OCI-LY7 (cell line): ENCODE measurements around the gene ZNF700. TPM values are rescaled to one million over a fixed set of nuclear protein-coding genes. Genes with fewer than 3 reads are reported as not detected.
"Not testable (repeated sequence)": the region's sequence is repeated elsewhere in the genome, so short reads cannot be mapped to it uniquely, and the experiment has no call there.

ENCODE experiments used
- BruUV-seq: library from RNA; stranded (reverse); fragments of 400-500 nt; replicated peaks from 2 replicates; lab custom pipeline; 2021; lab: Mats Ljungman, UMichigan
- CTCF ChIA-PET: fragments of 300-600 bp; sonication (Branson Sonifier 250); formaldehyde crosslinking; loops from one replicate; lab custom pipeline; 2022; ENCODE audit warnings: antibody characterized with exemption; ENCODE audit not compliant: unreplicated experiment; lab: Charles Lee
- POLR2A ChIA-PET: fragments of 300-600 bp; sonication (Branson Sonifier 250); formaldehyde crosslinking; loops from one replicate; lab custom pipeline; 2022; ENCODE audit warnings: antibody characterized with exemption; lab: Charles Lee
- DNase-seq: peaks from one replicate; pipeline ENCODE4 v3.0.0-alpha.2; 2015; ENCODE audit warnings: low spot score
- H2AFZ ChIP-seq: fragments of 200-600 bp; sonication (generic), shearing (Covaris generic); 2 replicates; pipeline ENCODE4 v1.6.1; 2014; ENCODE audit warnings: mild to moderate bottlenecking, antibody characterized with exemption, low read length, moderate library complexity
- H3K27ac ChIP-seq: fragments of 200-600 bp; sonication (generic); 2 replicates; pipeline ENCODE4 v1.5.1; 2014; ENCODE audit warnings: mixed run types, low read depth, mild to moderate bottlenecking, moderate library complexity, low read length, inconsistent platforms; ENCODE audit not compliant: poor library complexity, severe bottlenecking
- H3K36me3 ChIP-seq: fragments of 200-600 bp; sonication (generic); 2 replicates; pipeline ENCODE4 v1.6.1; 2014; ENCODE audit warnings: mild to moderate bottlenecking, antibody characterized with exemption, low read length, moderate library complexity, mixed read lengths; ENCODE audit not compliant: insufficient read depth
- H3K4me1 ChIP-seq: fragments of 200-600 bp; sonication (generic); 2 replicates; pipeline ENCODE4 v1.5.1; 2014; ENCODE audit warnings: mild to moderate bottlenecking, low read length; ENCODE audit not compliant: insufficient read depth, poor library complexity, severe bottlenecking
- H3K4me2 ChIP-seq: fragments of 200-600 bp; sonication (generic); 2 replicates; pipeline ENCODE4 v1.6.1; 2014; ENCODE audit warnings: mild to moderate bottlenecking, low read length
- H3K4me3 ChIP-seq: fragments of 200-600 bp; sonication (generic); 2 replicates; pipeline ENCODE4 v1.5.1; 2014; ENCODE audit warnings: mild to moderate bottlenecking, low read depth, low read length; ENCODE audit not compliant: poor library complexity, severe bottlenecking
- H3K79me2 ChIP-seq: fragments of 200-600 bp; sonication (generic); 2 replicates; pipeline ENCODE4 v1.6.1; 2016; ENCODE audit warnings: low read depth, mild to moderate bottlenecking, low read length, moderate library complexity, mixed read lengths; ENCODE audit not compliant: insufficient read depth
- H3K9me2 ChIP-seq: fragments of 200-600 bp; sonication (generic); 2 replicates; pipeline ENCODE4 v1.6.1; 2016; ENCODE audit warnings: mild to moderate bottlenecking, low read length, mixed read lengths; ENCODE audit not compliant: insufficient read depth
- H3K9me3 ChIP-seq: fragments of 200-600 bp; sonication (generic); 2 replicates; pipeline ENCODE4 v1.6.1; 2014; ENCODE audit warnings: mild to moderate bottlenecking, mixed run types, low read length, mixed read lengths
- H4K20me1 ChIP-seq: fragments of 200-600 bp; sonication (generic); 2 replicates; pipeline ENCODE4 v1.6.1; 2014; ENCODE audit warnings: mild to moderate bottlenecking, antibody characterized with exemption, low read length, moderate library complexity, mixed read lengths; ENCODE audit not compliant: insufficient read depth
- EZH2phosphoT487 ChIP-seq: fragments of 200-600 bp; sonication (generic); IDR thresholded peaks from 2 replicates; pipeline ENCODE4 v1.6.1; 2018; ENCODE audit warnings: low read depth, borderline replicate concordance, mild to moderate bottlenecking, mixed run types, antibody characterized with exemption, low read length, moderate library complexity, mixed read lengths
- intact Hi-C: fragments of 100-400 bp; cut with micrococcal nuclease; formaldehyde crosslinking; loops from one replicate; pipeline ENCODE4 v1.10.0; 2022; ENCODE audit not compliant: unreplicated experiment
- total RNA-seq, 2 experiments: library from RNA; depleted of rRNA in 1 of 2; stranded (reverse); fragments of >200 nt in 1 of 2; shearing (Covaris generic) in 1 of 2; gene quantifications; 2 replicates each; pipeline ENCODE4 v1.2.3, GENCODE V29; 2014 to 2022
- TF ChIP-seq, protein P1 (sequence below): fragments of 200-600 bp; sonication (generic); conservative IDR thresholded peaks from 2 replicates; pipeline ENCODE4 v1.5.1; 2014; ENCODE audit warnings: mild to moderate bottlenecking, antibody characterized with exemption, low read length, moderate library complexity, mixed read lengths

Gene ZNF700
- total RNA-seq, 2 experiments from 2014 or later, result 18.2 to 28.2 TPM

DNA sequence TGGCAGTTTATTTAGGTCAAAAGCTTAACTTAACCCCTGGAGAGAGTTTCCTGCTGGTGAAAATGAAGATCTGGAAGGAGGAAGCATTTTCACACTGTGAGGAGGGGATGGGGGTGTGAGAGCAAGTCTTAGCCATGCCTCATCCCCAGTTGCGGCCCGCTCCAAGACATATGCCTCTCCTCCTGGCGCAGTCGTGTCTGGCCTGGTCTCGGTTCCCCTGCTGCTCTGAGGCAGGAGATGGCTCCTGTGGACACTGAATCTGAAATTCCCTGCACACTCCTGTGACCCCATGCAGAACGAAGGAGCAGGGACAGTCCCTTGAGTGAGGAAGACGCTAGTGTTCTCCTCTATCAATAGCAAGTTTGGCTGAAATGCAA, 37.7 kb upstream of the ZNF700 start:
- no peak overlapping the region for H3K27ac ChIP-seq
- CTCF ChIA-PET, result interaction anchor here (0.6 kb wide), 1 partner anchor 35 kb away, joined by 3 read pairs; no protein-coding TSS in a partner anchor

DNA sequence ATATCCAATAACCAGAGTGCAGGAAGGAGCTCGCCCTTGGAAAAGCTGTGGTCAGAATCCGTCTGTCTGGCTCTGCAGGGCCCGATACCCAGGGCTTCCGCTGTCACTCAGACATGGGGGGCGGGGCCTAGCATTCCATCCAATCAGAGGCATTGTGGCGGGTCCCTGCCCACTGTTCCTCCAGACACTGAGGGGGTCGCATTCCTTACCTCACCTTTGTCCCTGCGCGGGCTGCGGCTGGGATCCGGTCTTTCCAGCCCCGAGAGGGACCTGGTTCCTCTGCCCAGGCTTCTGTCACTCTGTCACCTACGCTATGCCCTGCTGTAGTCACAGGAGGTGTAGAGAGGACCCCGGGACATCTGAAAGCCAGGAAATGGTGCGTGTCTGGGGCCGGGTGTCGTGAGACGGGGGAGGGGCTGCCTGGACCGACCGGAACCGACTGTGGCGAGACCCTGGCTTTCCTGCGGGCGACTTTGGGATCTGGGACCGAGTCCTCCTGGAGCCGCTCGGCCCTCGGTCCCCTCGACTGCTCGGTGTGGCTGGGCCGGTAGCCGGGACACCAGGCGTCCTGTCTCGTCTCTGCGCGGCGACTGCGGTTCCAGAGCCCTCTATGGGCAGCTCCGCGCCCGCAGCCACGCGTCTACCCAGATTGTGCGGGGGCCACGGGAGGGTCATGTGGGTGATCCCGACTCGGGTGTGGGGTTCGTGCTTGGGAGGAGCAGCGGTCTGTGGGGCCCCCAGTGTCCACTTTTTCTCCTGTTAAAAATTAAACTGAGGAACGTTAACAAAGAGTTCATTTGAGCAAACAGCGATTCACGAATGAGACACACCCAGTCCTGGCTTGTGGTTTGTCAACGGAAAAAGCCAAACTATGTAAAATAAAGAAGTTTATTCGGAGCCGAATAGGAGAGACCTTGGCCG, 37.0 kb upstream of the ZNF700 start, which contains the start of gene ZNF69:
TSS of gene ZNF69 (plus strand) at position 172 of the 921 bp plus-strand sequence. CDS start at position 314, 142 bp downstream.
- POLR2A ChIA-PET, result interaction anchor here (0.6 to 1.4 kb wide), 2 partner anchors 100 to 243 kb away, joined by 3 read pairs; no protein-coding TSS in a partner anchor
- H3K36me3 ChIP-seq, result no peaks in the 10 kb centered on the region
- BruUV-seq, result TSS peak; percentile 40
- peak within 1 kb of the TSS; percentile 97 for H2AFZ ChIP-seq
- H3K4me1 ChIP-seq, result peaks cover 14% of the 10 kb centered on the region
- H3K27ac ChIP-seq, result no peak within 1 kb of the TSS
- H3K79me2 ChIP-seq, result no peaks in the 10 kb centered on the region
- peak within 1 kb of the TSS; percentile 83 for H3K4me3 ChIP-seq
- intact Hi-C loops, result no loop called here
- H4K20me1 ChIP-seq, result no peaks in the 10 kb centered on the region
- CTCF ChIA-PET, result interaction anchor here (0.6 kb wide), 1 partner anchor 35 kb away, joined by 3 read pairs; no protein-coding TSS in a partner anchor
- no peak for TF ChIP-seq EZH2phosphoT487
- TF ChIP-seq, protein P1, sequence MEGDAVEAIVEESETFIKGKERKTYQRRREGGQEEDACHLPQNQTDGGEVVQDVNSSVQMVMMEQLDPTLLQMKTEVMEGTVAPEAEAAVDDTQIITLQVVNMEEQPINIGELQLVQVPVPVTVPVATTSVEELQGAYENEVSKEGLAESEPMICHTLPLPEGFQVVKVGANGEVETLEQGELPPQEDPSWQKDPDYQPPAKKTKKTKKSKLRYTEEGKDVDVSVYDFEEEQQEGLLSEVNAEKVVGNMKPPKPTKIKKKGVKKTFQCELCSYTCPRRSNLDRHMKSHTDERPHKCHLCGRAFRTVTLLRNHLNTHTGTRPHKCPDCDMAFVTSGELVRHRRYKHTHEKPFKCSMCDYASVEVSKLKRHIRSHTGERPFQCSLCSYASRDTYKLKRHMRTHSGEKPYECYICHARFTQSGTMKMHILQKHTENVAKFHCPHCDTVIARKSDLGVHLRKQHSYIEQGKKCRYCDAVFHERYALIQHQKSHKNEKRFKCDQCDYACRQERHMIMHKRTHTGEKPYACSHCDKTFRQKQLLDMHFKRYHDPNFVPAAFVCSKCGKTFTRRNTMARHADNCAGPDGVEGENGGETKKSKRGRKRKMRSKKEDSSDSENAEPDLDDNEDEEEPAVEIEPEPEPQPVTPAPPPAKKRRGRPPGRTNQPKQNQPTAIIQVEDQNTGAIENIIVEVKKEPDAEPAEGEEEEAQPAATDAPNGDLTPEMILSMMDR, result 0 out of 2 replicates have a peak, but pooled peaks have one; percentile 45
- H3K9me3 ChIP-seq, result no peaks in the 10 kb centered on the region
- DNase-seq, result peak; percentile 82
- H3K9me2 ChIP-seq, result no peaks in the 10 kb centered on the region
- peak within 1 kb of the TSS; percentile 81 for H3K4me2 ChIP-seq

More for the DNA sequence above, 37.7 kb upstream of the ZNF700 start:
- H4K20me1 ChIP-seq, result no peaks in the 10 kb centered on the region
- no peaks in the 10 kb centered on the region for H3K36me3 ChIP-seq
- POLR2A ChIA-PET, result interaction anchor here (0.6 to 1.4 kb wide), 2 partner anchors 101 to 244 kb away, joined by 3 read pairs; no protein-coding TSS in a partner anchor
- H2AFZ ChIP-seq, result peak overlapping the region; percentile 97
- H3K9me2 ChIP-seq, result no peaks in the 10 kb centered on the region
- H3K4me1 ChIP-seq, result peaks cover 14% of the 10 kb centered on the region
- peak overlapping the region; percentile 81 for H3K4me2 ChIP-seq
- no TSS peak for BruUV-seq
- peak; percentile 10 for DNase-seq
- H3K9me3 ChIP-seq, result no peaks in the 10 kb centered on the region
- H3K79me2 ChIP-seq, result no peaks in the 10 kb centered on the region
- peak overlapping the region; percentile 83 for H3K4me3 ChIP-seq
- intact Hi-C loops, result no loop called here
- no peak for TF ChIP-seq EZH2phosphoT487
- TF ChIP-seq, protein P1, result no peak

DNA sequence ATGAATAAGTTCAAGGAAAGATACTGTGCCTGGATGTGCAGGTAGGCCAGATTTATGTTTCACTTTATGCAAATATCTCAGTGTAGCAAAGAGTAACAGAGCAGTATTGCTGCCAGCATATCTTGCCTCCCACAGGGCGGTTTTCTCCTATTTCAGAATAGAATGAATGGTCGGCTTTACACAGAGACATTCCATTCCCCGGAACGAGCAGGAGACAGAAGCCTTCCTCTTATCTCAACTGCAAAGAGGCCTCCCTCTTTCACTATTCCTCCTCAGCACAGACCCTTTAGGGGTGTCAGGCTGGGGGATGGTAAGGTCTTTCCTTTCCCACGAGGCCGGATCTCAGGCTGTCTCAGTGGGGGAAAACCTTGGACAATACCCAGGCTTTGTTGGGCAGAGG, 35.0 kb upstream of the ZNF700 start:
- intact Hi-C loops, DNase-seq, H4K20me1 ChIP-seq, H3K9me2 ChIP-seq, CTCF ChIA-PET, H3K79me2 ChIP-seq, H3K4me3 ChIP-seq, H3K9me3 ChIP-seq, H3K4me2 ChIP-seq, POLR2A ChIA-PET, H3K36me3 ChIP-seq, H3K27ac ChIP-seq, H2AFZ ChIP-seq: not testable (repeated sequence)
- H3K4me1 ChIP-seq, result peaks cover 14% of the 10 kb centered on the region
- BruUV-seq, result TSS peak; percentile 27
